Stimulated activated naive CD8-positive, alpha-beta T cell treated with anti-CD3 and anti-CD28 coated beads, Interleukin-15, amount 100 ng/mL, for 72 hours (primary cell): ENCODE data around the gene TMEM86A.

Experiments
- ATAC-seq: fragments of 150-1000 bp; cut with Tn5 transposase; 2 replicates; pipeline ENCODE4 v1.10.0; 2021; ENCODE audit warnings: mild to moderate bottlenecking, moderate library complexity
- DNase-seq, 2 donors: peaks; one replicate each; pipeline ENCODE4 v3.0.0; 2021 to 2022
- H3K27ac Mint-ChIP-seq, 2 donors: one replicate each; pipeline ENCODE4 v1.8.0; 2022; ENCODE audit warnings: mild to moderate bottlenecking in 2 of 2, mixed read lengths in 2 of 2, moderate library complexity in 2 of 2
- H3K27me3 Mint-ChIP-seq: one replicate; pipeline ENCODE4 v1.8.0; 2022; ENCODE audit warnings: mixed read lengths
- H3K4me1 Mint-ChIP-seq: one replicate; pipeline ENCODE4 v1.8.0; 2022; ENCODE audit warnings: mild to moderate bottlenecking, mixed read lengths
- H3K4me3 Mint-ChIP-seq, 2 donors: one replicate each; pipeline ENCODE4 v1.8.0; 2022; ENCODE audit warnings: mild to moderate bottlenecking in 2 of 2, mixed read lengths in 2 of 2, moderate library complexity in 1 of 2
- H3K9me3 Mint-ChIP-seq, 2 donors: one replicate each; pipeline ENCODE4 v1.8.0; 2022; ENCODE audit warnings: mixed read lengths in 2 of 2

Gene TMEM86A

DNA sequence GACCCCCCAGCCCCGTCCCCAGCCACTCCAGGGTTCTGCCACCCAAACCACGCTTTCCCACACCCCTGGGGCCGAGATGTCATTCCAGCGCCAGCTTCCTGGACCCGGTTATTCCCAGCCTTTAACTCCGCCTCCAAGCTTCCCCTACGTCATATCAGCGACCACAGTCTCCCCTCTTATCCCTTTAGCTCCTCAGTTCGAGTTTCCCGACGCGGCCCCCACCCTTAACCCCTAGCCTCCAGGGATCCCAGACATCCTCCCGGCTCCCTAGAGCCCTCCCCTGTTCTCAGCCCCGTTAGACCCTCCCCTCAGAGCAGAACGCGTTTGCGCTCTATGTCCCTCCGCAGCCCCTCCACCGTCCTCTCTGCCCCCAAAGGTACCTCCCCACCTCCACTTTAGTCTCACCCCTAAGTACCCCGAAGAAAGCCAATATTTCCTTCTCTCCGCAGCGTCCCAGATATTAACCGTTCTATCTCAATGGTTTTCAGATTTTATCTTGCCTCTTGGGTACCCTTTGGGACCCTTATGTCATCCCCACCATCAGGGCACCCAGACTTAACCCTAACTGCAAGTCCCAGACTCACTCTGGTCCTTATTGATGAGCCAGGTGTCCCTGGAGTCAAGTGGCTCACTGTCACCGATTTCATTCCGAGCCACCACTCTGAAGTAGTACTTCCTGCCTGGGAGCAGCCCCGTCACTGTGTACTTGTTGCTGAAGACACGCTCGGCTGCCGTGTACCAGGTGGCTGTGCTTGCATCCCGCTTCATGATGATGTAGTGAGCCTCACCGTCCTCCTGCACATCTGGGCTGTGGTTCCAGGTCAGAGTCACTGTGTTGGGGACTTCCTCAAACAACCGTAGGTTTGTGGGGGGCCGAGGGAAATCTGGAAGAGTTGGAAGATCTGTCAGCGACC, 8.0 kb downstream of the TMEM86A start:
- Mint-ChIP-seq H3K27ac (peak overlapping the region; percentile 92 to 97), H3K4me3 (peak overlapping the region; percentile 88 to 93), H3K9me3 (no peaks in the 10 kb centered on the region), H3K27me3 (peaks cover 17% of the 10 kb centered on the region), H3K4me1 (peaks cover 32% of the 10 kb centered on the region)
- DNase-seq: peak; percentile 33 to 40
- peak; percentile 75 for ATAC-seq

DNA sequence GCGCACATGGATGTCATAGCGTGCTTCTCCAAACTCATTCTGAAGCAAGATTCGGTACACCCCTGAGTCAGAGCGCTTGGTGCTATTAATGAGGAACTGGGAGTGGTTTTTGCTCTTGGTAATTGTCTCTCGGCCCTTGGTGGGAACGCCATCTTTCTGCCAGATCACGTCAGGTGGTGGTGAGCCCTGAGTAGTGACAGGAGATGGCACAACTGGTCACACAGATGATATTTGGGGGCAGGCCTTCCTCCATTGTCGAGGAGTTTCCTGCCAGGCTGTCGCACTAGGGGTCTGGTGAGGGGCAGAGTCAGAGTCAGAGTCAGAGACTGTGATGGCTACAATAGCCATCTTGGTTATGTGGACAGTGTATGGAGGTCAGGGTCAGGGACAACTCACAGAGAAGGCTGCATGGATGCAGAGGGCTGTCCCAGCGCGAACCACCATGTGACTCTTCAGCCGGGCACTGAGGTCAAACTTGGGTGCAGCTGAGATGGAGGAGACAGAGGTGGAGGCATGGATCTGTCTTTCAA, 9.3 kb downstream of the TMEM86A start:
- no peak overlapping the region for H3K27ac Mint-ChIP-seq
- peaks cover 32% of the 10 kb centered on the region for H3K4me1 Mint-ChIP-seq
- H3K9me3 Mint-ChIP-seq: no peaks in the 10 kb centered on the region
- no peak for DNase-seq
- peaks cover 17% of the 10 kb centered on the region for H3K27me3 Mint-ChIP-seq
- no peak overlapping the region for H3K4me3 Mint-ChIP-seq
- no peak for ATAC-seq

DNA sequence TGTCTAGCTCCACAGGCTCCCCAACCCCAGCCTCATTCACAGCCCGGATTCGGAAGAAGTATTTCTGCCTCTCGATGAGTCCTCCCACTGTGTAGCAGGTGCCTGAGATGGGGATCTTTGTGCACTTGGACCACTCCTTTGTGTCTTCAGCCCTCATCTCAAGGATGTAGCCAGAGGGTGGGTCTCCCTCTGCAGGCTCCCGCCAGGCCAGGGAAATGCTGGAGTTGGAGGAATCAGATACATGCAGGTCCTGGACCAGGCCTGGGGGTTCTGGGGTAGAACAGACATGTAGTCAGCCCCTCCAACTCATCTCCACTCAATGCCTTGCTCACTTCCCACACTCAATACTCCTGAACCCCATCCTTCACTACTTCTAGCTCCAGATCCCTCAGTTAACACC, 10.8 kb downstream of the TMEM86A start:
- H3K4me1 Mint-ChIP-seq: peaks cover 32% of the 10 kb centered on the region
- H3K9me3 Mint-ChIP-seq: no peaks in the 10 kb centered on the region
- no peak overlapping the region for H3K27ac Mint-ChIP-seq
- H3K4me3 Mint-ChIP-seq: no peak overlapping the region
- DNase-seq: no peak
- H3K27me3 Mint-ChIP-seq: peaks cover 14% of the 10 kb centered on the region
- no peak for ATAC-seq

- DNase-seq (no peak), ATAC-seq (peak; percentile 42)
- H3K4me3 Mint-ChIP-seq: no peak overlapping the region
- H3K4me1 Mint-ChIP-seq: peaks cover 22% of the 10 kb centered on the region
- no peaks in the 10 kb centered on the region for H3K9me3 Mint-ChIP-seq
- no peak overlapping the region for H3K27ac Mint-ChIP-seq
- H3K27me3 Mint-ChIP-seq: peaks cover 7% of the 10 kb centered on the region
Measured at GRCh38 chr11:18710545-18710944, 12.0 kb downstream of the TMEM86A start.

GRCh38 chr11:18713646-18714442, 15.3 kb downstream of the TMEM86A start:
- H3K4me3 Mint-ChIP-seq: no peak overlapping the region
- peaks cover 6% of the 10 kb centered on the region for H3K4me1 Mint-ChIP-seq
- no peak for ATAC-seq
- no peak overlapping the region for H3K27ac Mint-ChIP-seq
- no peak for DNase-seq
- H3K9me3 Mint-ChIP-seq: no peaks in the 10 kb centered on the region
- H3K27me3 Mint-ChIP-seq: no peaks in the 10 kb centered on the region

GRCh38 chr11:18714443-18714780, 15.8 kb downstream of the TMEM86A start:
- no peak for DNase-seq
- no peak for ATAC-seq
- Mint-ChIP-seq H3K4me3 (no peak overlapping the region), H3K9me3 (no peaks in the 10 kb centered on the region), H3K27ac (no peak overlapping the region), H3K4me1 (peaks cover 6% of the 10 kb centered on the region), H3K27me3 (no peaks in the 10 kb centered on the region)

DNA sequence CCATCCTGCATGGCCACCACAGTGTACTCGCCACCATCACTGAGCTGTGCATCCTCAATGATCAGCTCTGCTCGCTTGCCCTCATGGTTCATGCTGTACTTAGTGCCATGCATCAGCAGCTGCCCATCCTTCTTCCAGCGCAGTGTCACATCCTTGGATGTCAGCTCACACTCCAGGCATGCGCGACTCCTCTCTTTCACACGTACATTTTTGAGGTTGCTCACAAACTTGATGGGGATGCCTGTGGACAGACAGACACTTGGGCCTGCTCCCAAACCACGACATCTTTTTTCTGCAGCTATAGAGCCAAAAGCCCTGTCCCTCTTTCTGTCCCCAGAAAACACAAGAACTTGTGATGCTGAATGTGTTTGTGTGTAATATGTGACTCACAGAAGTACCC, 16.9 kb downstream of the TMEM86A start:
- ATAC-seq: peak; percentile 12
- H3K4me1 Mint-ChIP-seq: peaks cover 8% of the 10 kb centered on the region
- peaks cover 7% of the 10 kb centered on the region for H3K27me3 Mint-ChIP-seq
- H3K4me3 Mint-ChIP-seq: no peak overlapping the region
- no peak overlapping the region for H3K27ac Mint-ChIP-seq
- no peak for DNase-seq
- H3K9me3 Mint-ChIP-seq: no peaks in the 10 kb centered on the region

DNA sequence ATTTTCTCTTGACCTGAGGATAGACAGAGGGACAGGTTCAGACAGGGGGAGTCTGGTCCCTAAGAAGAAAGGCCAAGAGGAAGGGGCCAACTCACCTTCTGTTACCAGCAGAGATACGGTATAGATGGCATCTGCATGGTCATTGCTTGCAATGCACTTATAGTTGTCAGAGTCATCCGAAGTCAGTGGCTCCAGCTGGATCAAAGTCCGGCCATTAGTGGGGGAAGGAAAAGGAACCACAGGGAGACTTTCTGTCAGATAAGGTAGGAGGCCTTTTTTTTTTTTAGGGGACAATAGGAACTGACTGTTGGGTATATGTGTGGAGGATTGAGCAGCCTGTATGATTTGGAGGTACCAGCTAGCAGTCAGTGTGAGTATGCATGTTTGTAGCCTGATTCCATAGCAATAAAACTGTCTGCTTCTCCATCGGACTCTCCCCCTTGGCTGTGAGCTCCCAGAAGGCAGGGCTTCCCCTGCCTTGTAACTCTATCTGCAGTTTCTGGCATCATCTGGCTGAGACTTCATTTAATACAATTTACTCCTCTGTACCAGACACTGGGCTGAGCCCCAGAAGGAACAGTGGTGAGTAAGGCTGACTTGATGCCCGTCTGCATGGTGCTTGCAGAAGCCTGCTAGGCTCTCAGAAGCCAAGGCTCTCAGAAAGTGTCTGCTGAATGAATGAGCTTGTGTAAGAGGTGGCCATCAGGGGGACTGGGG, 21.7 kb downstream of the TMEM86A start:
- ATAC-seq (no peak), DNase-seq (no peak)
- Mint-ChIP-seq H3K27me3 (peaks cover 7% of the 10 kb centered on the region), H3K9me3 (no peaks in the 10 kb centered on the region), H3K4me3 (peak overlapping the region; percentile 56 to 95), H3K27ac (no peak overlapping the region), H3K4me1 (peaks cover 26% of the 10 kb centered on the region)

- H3K9me3 Mint-ChIP-seq: no peaks in the 10 kb centered on the region
- H3K27me3 Mint-ChIP-seq: peaks cover 7% of the 10 kb centered on the region
- peak overlapping the region; percentile 50 for H3K27ac Mint-ChIP-seq
- H3K4me1 Mint-ChIP-seq: peaks cover 26% of the 10 kb centered on the region
- H3K4me3 Mint-ChIP-seq: peak overlapping the region; percentile 85 to 95
- peak; percentile 68 to 77 for DNase-seq
- ATAC-seq: peak; percentile 85
Measured at GRCh38 chr11:18720808-18721560, 22.4 kb downstream of the TMEM86A start.

- H3K27ac Mint-ChIP-seq: peak overlapping the region; percentile 50
- no peaks in the 10 kb centered on the region for H3K9me3 Mint-ChIP-seq
- peak; percentile 57 to 58 for DNase-seq
Measured at GRCh38 chr11:18721561-18722292, 23.1 kb downstream of the TMEM86A start.

DNA sequence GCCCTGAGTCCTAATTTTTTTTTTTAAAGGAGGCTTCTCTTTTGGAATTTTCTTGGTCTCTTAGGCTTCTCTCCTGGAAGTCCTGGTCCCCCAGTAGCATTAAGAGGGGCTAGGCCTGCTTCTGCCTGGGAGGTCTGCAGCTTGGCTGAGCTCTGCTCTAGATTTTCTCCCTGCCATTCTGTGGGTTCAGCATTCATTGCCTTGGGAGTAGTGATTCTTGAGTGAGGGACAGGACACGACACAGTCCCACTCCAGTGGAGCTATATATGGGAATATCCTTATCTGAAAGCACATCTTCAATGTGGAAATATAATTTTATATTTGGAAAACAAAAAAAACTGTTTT, 23.7 kb downstream of the TMEM86A start:
- Mint-ChIP-seq H3K27ac (no peak overlapping the region), H3K9me3 (no peaks in the 10 kb centered on the region), H3K4me3 (peak overlapping the region; percentile 27 to 45), H3K27me3 (peaks cover 7% of the 10 kb centered on the region), H3K4me1 (peaks cover 26% of the 10 kb centered on the region)
- ATAC-seq (no peak), DNase-seq (no peak)

More at GRCh38 chr11:18721561-18722292, 23.1 kb downstream of the TMEM86A start:
- peak; percentile 85 for ATAC-seq
- Mint-ChIP-seq H3K4me3 (peak overlapping the region; percentile 85 to 95), H3K4me1 (peaks cover 26% of the 10 kb centered on the region), H3K27me3 (peaks cover 7% of the 10 kb centered on the region)

DNA sequence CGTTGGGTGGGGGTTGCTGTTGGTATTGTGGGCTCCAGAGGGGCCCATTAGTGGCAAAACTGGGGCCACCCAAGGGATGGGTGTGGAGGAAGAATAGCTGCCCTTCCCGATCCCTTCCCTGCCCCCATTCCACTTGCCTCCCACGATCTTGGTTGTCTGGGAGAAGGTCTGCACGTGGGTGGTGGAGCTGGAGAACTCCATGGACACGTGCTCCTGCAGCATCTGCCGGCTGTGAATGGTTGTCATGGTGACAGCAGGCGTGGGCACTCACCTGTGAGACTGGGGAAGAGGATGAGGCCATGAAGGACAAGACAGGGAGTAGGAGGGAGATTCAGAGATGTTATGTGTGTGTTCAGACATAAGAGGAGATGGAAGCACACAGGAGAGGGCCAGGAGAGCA, 25.4 kb downstream of the TMEM86A start:
- Mint-ChIP-seq H3K4me1 (peaks cover 39% of the 10 kb centered on the region), H3K4me3 (no peak overlapping the region), H3K27me3 (peaks cover 7% of the 10 kb centered on the region), H3K9me3 (no peaks in the 10 kb centered on the region), H3K27ac (no peak overlapping the region)
- ATAC-seq: no peak
- no peak for DNase-seq

- Mint-ChIP-seq H3K27ac (no peak within 1 kb of the TSS), H3K4me3 (no peak within 1 kb of the TSS), H3K4me1 (peaks cover 28% of the 10 kb centered on the region), H3K27me3 (no peaks in the 10 kb centered on the region), H3K9me3 (no peaks in the 10 kb centered on the region)
- no peak for ATAC-seq
- no peak for DNase-seq
Measured at GRCh38 chr11:18726040-18726439, 27.5 kb downstream of the TMEM86A start, which contains the start of gene IGSF22. Gene IGSF22 (minus strand): TSS chr11:18726188. CDS start chr11:18724236, 1,952 bp downstream.
